SK-N-SH (cell line): ENCODE results near the gene ZNF473. TPM values are rescaled to one million over a fixed set of nuclear protein-coding genes. Genes with fewer than 3 reads are reported as not detected.

Experiments used
- CTCF ChIA-PET: fragments of 300-600, 350-600 bp; formaldehyde crosslinking; extraction: SDS; loops from one replicate; lab custom pipeline; 2021; lab: Yijun Ruan, JAX
- POLR2A ChIA-PET: fragments of 350-600 bp; sonication (Branson Sonifier 250); formaldehyde crosslinking; extraction: SDS; loops from one replicate; lab custom pipeline; 2020; ENCODE audit warnings: antibody characterized with exemption, inconsistent platforms; lab: Yijun Ruan, JAX
- DNase-seq: peaks from one replicate; pipeline ENCODE4 v3.0.0; 2012
- H2AFZ ChIP-seq: fragments of 200-600 bp; sonication (generic); 2 replicates; pipeline ENCODE4 v1.8.1; 2016; ENCODE audit warnings: antibody characterized with exemption, mild to moderate bottlenecking, low read depth
- H3F3A ChIP-seq: fragments of 200-600 bp; sonication (generic); replicated peaks from 2 replicates; pipeline ENCODE3; 2016; ENCODE audit warnings: antibody characterized with exemption, mild to moderate bottlenecking; ENCODE audit not compliant: insufficient read depth
- H3K27ac ChIP-seq, 2 experiments: fragments of 200-500 bp in 1 of 2; fragments of 200-600 bp in 1 of 2; sonication (Bioruptor generic) in 1 of 2; sonication (generic), shearing (Covaris generic) in 1 of 2; 2 replicates each; pipeline versions ENCODE4 v1.5.1 to v1.6.1; 2014 to 2016; ENCODE audit warnings: low read depth in 2 of 2, inconsistent platforms in 1 of 2, low read length in 1 of 2, mild to moderate bottlenecking in 1 of 2, mixed read lengths in 1 of 2
- H3K27me3 ChIP-seq: fragments of 200-600 bp; sonication (generic), shearing (Covaris generic); 2 replicates; pipeline ENCODE4 v1.6.1; 2016; ENCODE audit warnings: mixed run types; ENCODE audit not compliant: insufficient read depth
- H3K36me3 ChIP-seq, 2 experiments: fragments of 200-500 bp in 1 of 2; fragments of 200-600 bp in 1 of 2; sonication (Bioruptor generic) in 1 of 2; sonication (generic) in 1 of 2; replicated peaks in 1 of 2; 2 replicates each; pipeline versions ENCODE3 to v1.5.1; 2014 to 2016; ENCODE audit warnings: low read length in 1 of 2, mild to moderate bottlenecking in 1 of 2; ENCODE audit not compliant: insufficient read depth in 2 of 2, control insufficient read depth in 1 of 2
- H3K4me1 ChIP-seq, 2 experiments: fragments of 200-500 bp in 1 of 2; fragments of 200-600 bp in 1 of 2; sonication (Bioruptor generic) in 1 of 2; sonication (generic), shearing (Covaris generic) in 1 of 2; 2 replicates each; pipeline versions ENCODE4 v1.5.1 to v1.6.1; 2014 to 2016; ENCODE audit warnings: low read depth in 1 of 2, low read length in 1 of 2, mixed run types in 1 of 2; ENCODE audit not compliant: insufficient read depth in 2 of 2, control insufficient read depth in 1 of 2
- H3K4me2 ChIP-seq: fragments of 200-600 bp; sonication (generic), shearing (Covaris generic); 2 replicates; pipeline ENCODE4 v1.6.1; 2017; ENCODE audit warnings: mixed run types
- H3K4me3 ChIP-seq, 2 experiments: fragments of 200-500 bp in 1 of 2; fragments of 200-600 bp in 1 of 2; sonication (Bioruptor generic) in 1 of 2; sonication (generic), shearing (Covaris generic) in 1 of 2; 2 replicates each; pipeline versions ENCODE4 v1.5.1 to v1.8.1; 2014 to 2016; ENCODE audit warnings: low read depth in 2 of 2, inconsistent platforms in 1 of 2, low read length in 1 of 2, mild to moderate bottlenecking in 1 of 2, mixed read lengths in 1 of 2, moderate library complexity in 1 of 2
- H3K79me2 ChIP-seq: fragments of 200-600 bp; sonication (generic); 2 replicates; pipeline ENCODE4 v1.8.1; 2017; ENCODE audit warnings: mild to moderate bottlenecking; ENCODE audit not compliant: insufficient read depth
- H3K9ac ChIP-seq: fragments of 200-600 bp; sonication (generic); 2 replicates; pipeline ENCODE4 v1.6.1; 2017; ENCODE audit warnings: mixed run types
- H3K9me2 ChIP-seq: fragments of 200-600 bp; sonication (generic); 2 replicates; pipeline ENCODE4 v1.6.1; 2017; ENCODE audit warnings: mixed run types
- H3K9me3 ChIP-seq: fragments of 200-600 bp; sonication (generic); 2 replicates; pipeline ENCODE4 v1.6.1; 2017; ENCODE audit warnings: mixed run types, mild to moderate bottlenecking, moderate library complexity
- H4K20me1 ChIP-seq: fragments of 200-600 bp; sonication (generic); 2 replicates; pipeline ENCODE4 v1.6.1; 2017; ENCODE audit warnings: mild to moderate bottlenecking, mixed run types; ENCODE audit not compliant: insufficient read depth
- CHD2 ChIP-seq: fragments of 150-350 bp; IDR thresholded peaks from 2 replicates; pipeline ENCODE4 v1.6.1; 2018; ENCODE audit warnings: low read length; ENCODE audit not compliant: partially characterized antibody
- EP300 ChIP-seq, 2 experiments: IDR thresholded peaks; 2 replicates each; pipeline versions ENCODE4 v1.4.0 to v1.6.1; 2012; ENCODE audit warnings: borderline replicate concordance in 1 of 2, low read depth in 1 of 2, low read length in 1 of 2
- FOSL2 ChIP-seq: IDR thresholded peaks from 2 replicates; pipeline ENCODE4 v1.4.0; 2012; ENCODE audit warnings: low read depth, mild to moderate bottlenecking, moderate library complexity, borderline replicate concordance
- MEF2A ChIP-seq: IDR thresholded peaks from 2 replicates; pipeline ENCODE4 v1.4.0; 2012; ENCODE audit warnings: low read depth, borderline replicate concordance
- NFIC ChIP-seq: IDR thresholded peaks from 2 replicates; pipeline ENCODE4 v1.4.0; 2012; ENCODE audit warnings: borderline replicate concordance
- NRF1 ChIP-seq: IDR thresholded peaks from 2 replicates; pipeline ENCODE4 v1.6.1; 2012; ENCODE audit warnings: low read depth, mild to moderate bottlenecking, low read length
- RAD21 ChIP-seq: IDR thresholded peaks from 2 replicates; pipeline ENCODE4 v1.6.1; 2012; ENCODE audit warnings: mild to moderate bottlenecking, low read length
- RFX5 ChIP-seq: IDR thresholded peaks from 2 replicates; pipeline ENCODE4 v1.6.1; 2012; ENCODE audit warnings: mild to moderate bottlenecking, improper control_type of control experiment, low read length
- RXRA ChIP-seq: IDR thresholded peaks from 2 replicates; pipeline ENCODE4 v1.4.0; 2012; ENCODE audit warnings: low read depth, mild to moderate bottlenecking, borderline replicate concordance
- TAF1 ChIP-seq: IDR thresholded peaks from 2 replicates; pipeline ENCODE4 v1.6.1; 2012; ENCODE audit warnings: low read depth, mild to moderate bottlenecking, low read length, moderate library complexity, borderline replicate concordance
- WGBS: methylation state at CpG from one replicate; pipeline ENCODE4 v1.1.6; 2017; ENCODE audit warnings: low lambda C conversion rate; 5-methylcytosine and 5-hydroxymethylcytosine counted together
- polyA plus RNA-seq, 3 experiments: library from polyadenylated mRNA; depleted of rRNA; stranded (reverse); fragments of >200 nt; gene quantifications; 2 replicates each; pipeline ENCODE4 v1.2.3, GENCODE V29; 2012
- TF ChIP-seq, protein P1 (sequence below): IDR thresholded peaks from 2 replicates; pipeline ENCODE4; 2012

Gene ZNF473
- polyA plus RNA-seq, 1 of the 3 experiments (the other 2 are of a cell fraction) = 5.4 TPM

DNA sequence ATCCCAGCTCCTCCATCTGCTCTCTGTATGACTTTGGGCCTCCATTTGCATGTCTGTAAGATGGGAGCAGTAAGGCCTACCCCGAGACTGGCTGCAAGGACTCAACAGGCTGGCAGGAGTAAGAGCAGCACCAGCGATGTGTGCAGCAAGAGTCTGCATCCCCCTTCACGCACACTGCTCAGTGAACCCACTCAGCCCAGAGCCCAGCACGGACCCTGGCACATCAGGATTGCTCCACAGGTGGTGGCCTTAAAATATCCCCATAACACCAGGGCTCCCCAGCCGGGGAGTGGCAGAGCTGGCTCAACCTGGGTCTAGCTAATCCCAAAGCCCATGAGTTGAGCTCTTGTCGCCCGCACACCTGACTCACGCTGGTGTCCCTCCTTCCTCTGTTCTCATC, 24.0 kb upstream of the ZNF473 start:
- Histone ChIP-seq H2AFZ (no peak overlapping the region), H3K4me1 (peaks cover 0 to 9% of the 10 kb centered on the region in 2 experiments; a peak in 2 of 4 replicates), H4K20me1 (peaks cover 24% of the 10 kb centered on the region), H3K4me3 (no peak overlapping the region), H3K9ac (no peak overlapping the region), H3K79me2 (no peaks in the 10 kb centered on the region), H3K9me2 (no peaks in the 10 kb centered on the region), H3K4me2 (no peak overlapping the region), H3K27me3 (no peaks in the 10 kb centered on the region), H3K27ac (no peak overlapping the region), H3K36me3 (peaks cover 22 to 41% of the 10 kb centered on the region in 2 experiments), H3K9me3 (no peaks in the 10 kb centered on the region), H3F3A (peaks cover 10% of the 10 kb centered on the region)
- CTCF ChIA-PET = interaction anchor here (1.0 to 3.3 kb wide), 3 partner anchors 8 to 64 kb away, joined by 3 to 11 read pairs (median 4); no protein-coding TSS in a partner anchor
- 82% methylated on average over 7 of the region's 8 CpGs for WGBS
- TF ChIP-seq RFX5 = no peak
- no peak for DNase-seq
- POLR2A ChIA-PET = interaction anchor here (1.7 kb wide), 1 partner anchor 9 kb away, joined by 4 read pairs; no protein-coding TSS in a partner anchor

DNA sequence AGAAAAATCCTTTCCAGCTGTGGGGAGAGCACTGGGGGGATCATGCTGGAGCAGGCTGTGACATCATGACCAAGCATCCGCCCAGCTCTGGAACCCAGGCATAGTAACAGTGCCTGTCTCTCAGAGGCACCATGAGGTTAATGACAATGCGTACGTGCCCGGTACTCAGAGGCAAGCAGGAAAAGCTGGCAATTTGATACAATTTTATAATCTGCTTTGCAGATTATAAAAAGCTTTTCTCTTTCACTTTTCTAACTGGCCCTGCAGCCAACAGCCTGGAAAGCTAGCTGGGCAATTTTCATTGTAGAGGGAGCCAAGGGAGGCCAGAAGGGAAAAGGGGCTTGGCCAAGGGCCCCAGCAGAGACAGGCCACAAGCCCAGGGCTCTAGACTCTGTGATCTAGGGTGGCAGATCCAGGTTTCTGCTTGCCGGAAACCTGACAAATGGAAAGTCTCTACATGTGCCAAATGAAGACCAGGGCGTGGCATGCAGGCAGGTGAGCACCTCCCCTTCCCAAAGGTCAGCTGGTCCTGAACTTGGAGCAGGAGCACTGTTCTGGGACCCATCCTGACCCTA, 23.3 kb upstream of the ZNF473 start:
- no peak for TF ChIP-seq MEF2A
- TF ChIP-seq NRF1 = no peak
- TF ChIP-seq EP300 (IDR thresholded peaks at IDR 0.05; ENCODE audit: borderline replicate concordance in 1 of 2, low read depth in 1 of 2, low read length in 1 of 2) = no peak
- TF ChIP-seq, protein P1, sequence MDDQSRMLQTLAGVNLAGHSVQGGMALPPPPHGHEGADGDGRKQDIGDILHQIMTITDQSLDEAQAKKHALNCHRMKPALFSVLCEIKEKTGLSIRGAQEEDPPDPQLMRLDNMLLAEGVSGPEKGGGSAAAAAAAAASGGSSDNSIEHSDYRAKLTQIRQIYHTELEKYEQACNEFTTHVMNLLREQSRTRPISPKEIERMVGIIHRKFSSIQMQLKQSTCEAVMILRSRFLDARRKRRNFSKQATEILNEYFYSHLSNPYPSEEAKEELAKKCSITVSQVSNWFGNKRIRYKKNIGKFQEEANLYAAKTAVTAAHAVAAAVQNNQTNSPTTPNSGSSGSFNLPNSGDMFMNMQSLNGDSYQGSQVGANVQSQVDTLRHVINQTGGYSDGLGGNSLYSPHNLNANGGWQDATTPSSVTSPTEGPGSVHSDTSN = no peak
- TF ChIP-seq CHD2 = no peak
- no peak for TF ChIP-seq RAD21
- no peak for TF ChIP-seq NFIC
- no peak for TF ChIP-seq RXRA
- TF ChIP-seq FOSL2 = no peak
- TF ChIP-seq TAF1 = no peak
- Histone ChIP-seq H3K27me3 (no peaks in the 10 kb centered on the region), H3K36me3 (peaks cover 24 to 45% of the 10 kb centered on the region in 2 experiments), H3K9me3 (no peaks in the 10 kb centered on the region), H3K4me1 (peaks cover 0 to 9% of the 10 kb centered on the region in 2 experiments; a peak in 2 of 4 replicates), H3F3A (peaks cover 10% of the 10 kb centered on the region), H3K79me2 (no peaks in the 10 kb centered on the region), H3K4me2 (no peak overlapping the region), H3K27ac (no peak overlapping the region), H4K20me1 (peaks cover 24% of the 10 kb centered on the region), H3K4me3 (no peak overlapping the region), H3K9me2 (no peaks in the 10 kb centered on the region), H2AFZ (no peak overlapping the region), H3K9ac (no peak overlapping the region)
- ChIA-PET CTCF (interaction anchor here (1.0 to 3.3 kb wide), 3 partner anchors 9 to 65 kb away, joined by 3 to 11 read pairs (median 4); no protein-coding TSS in a partner anchor), POLR2A (interaction anchor here (1.7 kb wide), 1 partner anchor 10 kb away, joined by 4 read pairs; no protein-coding TSS in a partner anchor)
- no peak for DNase-seq
- 97% methylated on average over 5 of the region's 6 CpGs for WGBS
